HG02885 (cell line): ENCODE results near the gene IMPG2.

Experiments
- ATAC-seq: cut with Tn5 transposase; IDR thresholded peaks from one replicate; pipeline ENCODE4 v1.9.1; 2021; ENCODE audit warnings: mild to moderate bottlenecking; ENCODE audit not compliant: unreplicated experiment, poor library complexity

The IMPG2 gene

DNA sequence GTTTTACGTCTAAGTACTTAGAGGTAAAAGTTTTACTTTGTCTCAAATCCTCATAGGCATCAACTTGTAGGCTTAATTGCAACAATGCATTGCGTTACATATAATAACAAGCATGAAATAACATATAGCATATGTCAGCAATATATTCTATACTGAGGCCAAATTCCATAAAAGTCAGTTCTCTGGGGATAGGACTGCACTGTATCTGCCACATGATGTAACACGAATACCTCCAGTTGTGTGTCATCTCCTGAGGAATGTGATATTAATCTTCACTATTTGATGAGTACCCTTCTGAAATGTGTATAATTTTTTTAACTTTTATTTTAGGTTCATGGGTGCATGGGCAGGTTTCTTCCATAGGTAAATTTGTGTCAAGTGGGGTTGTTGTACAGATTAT, 126.4 kb downstream of the IMPG2 start:
- ATAC-seq, result no peak

DNA sequence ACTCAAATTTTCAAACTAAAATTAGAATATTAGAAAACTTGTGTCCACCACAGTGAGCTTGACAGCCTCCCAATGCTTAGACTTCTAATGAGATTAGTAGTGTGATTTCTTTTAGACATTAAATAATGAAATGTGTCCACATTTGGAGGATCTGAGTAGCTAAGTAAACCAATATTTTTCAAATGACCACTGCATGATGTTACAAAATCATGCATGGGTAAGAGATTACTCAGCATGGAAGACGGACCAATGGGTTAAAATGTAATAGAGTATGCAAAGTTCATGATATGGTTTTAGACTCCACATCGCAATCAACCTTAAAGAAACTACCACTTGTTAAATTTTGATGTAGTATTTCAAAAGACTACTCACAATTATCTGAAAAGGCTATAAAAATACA, 130.6 kb downstream of the IMPG2 start:
- ATAC-seq, result no peak

DNA sequence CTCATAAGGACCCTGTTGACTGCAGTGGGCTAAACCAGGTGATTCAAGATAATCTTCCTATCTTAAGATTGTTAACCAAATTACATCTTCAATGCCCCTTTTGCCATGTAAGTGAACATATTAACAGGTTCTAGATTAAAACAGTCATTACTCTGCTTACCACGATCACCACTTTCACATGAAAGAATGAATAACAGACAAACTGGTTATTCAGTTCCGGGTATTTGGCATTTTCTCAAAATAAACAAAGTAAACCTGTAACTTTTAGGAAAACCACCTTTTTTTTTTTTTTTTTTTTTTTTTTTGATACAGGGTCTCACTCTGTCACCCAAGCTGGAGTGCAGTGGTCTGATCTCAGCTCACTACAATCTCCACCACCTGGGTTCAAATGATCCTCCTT, 131.2 kb downstream of the IMPG2 start:
- no peak for ATAC-seq

DNA sequence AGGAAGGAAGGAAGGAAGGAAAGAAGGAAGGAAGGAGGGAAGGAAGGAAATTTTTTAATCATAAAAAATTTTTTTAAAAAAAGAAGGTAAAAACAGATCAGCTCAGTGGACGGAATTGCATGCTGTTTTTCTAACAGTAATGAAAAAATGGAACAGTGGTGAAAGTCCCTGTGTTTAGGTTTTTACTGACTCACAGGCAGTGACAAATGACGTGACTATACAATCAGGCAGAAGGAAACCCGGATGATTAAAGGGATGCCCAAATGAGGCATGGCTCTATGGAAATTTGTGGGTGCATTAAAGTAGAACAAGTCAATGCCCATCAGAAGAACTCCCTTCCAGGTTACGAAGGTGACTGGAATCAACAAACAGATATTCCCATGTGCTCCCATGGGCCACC, 135.0 kb downstream of the IMPG2 start:
- no peak for ATAC-seq

DNA sequence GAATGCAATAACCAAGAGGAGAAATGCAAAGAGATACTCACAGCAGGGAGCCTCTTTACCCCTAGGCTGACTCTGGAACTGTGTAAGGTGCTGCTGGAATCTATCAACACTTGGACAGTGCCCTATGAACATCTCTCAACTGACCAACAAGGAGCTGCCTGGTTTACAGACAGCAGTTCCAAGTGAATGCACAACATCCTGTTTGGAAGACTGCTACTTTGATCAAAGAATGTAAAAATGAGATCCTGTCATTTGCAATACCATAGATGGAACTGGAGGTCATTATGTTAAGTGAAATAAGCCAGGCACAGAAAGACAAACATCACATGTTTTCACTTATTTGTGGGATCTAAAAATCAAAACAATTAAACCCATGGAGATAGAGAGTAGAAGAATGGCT, 136.3 kb downstream of the IMPG2 start:
- no peak for ATAC-seq

DNA sequence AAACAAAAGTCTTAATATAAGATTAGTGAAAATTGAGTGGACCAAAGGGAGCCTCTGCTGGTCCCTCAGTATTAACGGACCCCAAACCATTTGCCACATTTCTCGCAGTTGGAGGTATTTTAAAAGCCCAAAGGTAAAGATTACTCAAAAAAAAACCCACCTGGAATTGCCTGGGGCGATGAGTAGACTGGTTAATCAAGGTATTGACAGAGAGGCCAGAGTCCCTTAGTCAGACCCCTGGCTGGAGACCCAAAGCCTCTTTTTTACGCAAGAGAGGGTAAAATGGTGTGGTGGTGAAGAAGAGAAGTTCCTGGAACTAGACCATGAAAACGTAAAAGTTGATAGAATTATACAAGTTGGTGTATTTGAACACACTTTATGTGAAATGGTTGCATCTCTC, 137.2 kb downstream of the IMPG2 start:
- ATAC-seq, result no peak

DNA sequence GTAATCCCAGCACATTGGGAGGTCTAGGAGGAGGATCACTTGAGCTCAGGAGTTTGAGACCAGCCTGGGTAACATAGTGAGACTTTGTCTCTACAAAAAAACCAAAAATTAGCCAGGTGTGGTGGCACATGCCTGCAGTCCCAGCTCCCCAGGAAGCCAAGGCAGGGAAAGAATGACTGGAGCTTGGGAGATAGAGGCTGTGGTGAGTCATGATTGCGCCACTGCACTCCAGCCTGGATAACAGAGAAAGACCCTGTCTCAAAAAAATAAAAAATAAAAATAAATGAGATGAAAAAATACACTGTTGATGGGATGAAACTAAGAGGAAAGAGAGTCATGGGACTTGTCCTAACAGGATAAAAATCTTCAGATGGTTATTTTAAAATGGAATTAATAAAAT, 137.6 kb downstream of the IMPG2 start:
- no peak for ATAC-seq

DNA sequence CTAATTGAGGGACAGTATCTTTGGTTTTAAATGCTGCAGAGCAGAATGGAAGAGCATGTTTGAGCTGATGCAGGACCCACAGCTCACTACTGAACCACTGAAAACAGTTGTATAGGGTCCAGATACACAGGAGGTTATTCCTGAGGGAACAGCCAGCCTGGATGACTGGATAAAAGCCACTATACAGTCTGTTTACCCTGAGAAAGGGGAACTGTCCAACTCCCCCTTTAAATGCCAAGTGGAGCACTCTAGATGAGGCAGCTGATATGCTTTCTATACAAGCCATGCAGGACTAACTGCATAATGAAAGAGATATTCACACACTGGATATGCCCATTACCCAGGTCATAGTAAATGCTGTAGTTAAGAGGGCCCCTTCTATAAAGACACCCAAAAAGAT, 138.6 kb downstream of the IMPG2 start:
- ATAC-seq, result no peak

DNA sequence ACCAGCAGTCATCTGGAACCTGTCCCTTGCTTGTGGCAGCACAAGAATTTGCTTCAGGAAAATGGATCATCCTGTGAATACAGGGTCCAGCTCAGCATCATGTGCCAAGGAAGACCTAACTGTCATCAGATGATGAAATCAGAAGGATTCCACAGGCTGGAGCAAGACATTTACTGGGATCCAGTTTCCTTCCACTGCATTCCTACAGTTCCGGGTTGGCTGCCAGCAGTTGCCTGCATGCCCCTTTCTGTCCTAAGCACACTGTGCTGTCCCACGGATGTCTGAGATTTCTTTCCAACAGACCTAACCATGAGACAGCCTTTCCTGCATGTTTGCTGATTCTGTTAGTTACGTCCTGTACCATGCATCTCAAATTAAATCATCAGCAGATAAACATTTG, 140.7 kb downstream of the IMPG2 start:
- no peak for ATAC-seq

DNA sequence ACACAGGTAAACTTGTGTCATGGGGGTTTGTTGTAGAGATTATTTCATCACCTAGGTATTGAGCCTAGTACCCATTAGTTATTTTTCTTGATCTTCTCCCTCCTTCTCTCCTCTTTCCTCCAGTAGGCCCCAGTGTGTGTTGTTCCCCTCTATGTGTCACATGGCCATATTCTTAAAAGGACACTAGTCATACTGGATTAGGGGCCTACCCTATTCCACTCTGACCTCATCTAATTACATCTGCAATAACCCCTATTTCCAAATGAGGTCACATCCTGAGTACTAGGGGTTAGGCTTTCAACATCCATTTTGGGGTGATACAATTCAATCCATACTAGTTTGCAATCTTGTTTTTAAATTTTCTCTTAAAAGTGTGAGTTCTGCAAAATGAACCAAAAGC, 142.8 kb downstream of the IMPG2 start:
- no peak for ATAC-seq
